SK-N-SH (cell line): ENCODE data around the gene TRMT44. TPM values are rescaled to one million over a fixed set of nuclear protein-coding genes. Genes with fewer than 3 reads are reported as not detected.

Source experiments
- CTCF ChIA-PET: fragments of 300-600, 350-600 bp; formaldehyde crosslinking; extraction: SDS; loops from one replicate; lab custom pipeline; 2021; lab: Yijun Ruan, JAX
- POLR2A ChIA-PET: fragments of 350-600 bp; sonication (Branson Sonifier 250); formaldehyde crosslinking; extraction: SDS; loops from one replicate; lab custom pipeline; 2020; ENCODE audit warnings: antibody characterized with exemption, inconsistent platforms; lab: Yijun Ruan, JAX
- DNase-seq: peaks from one replicate; pipeline ENCODE4 v3.0.0; 2012
- H2AFZ ChIP-seq: fragments of 200-600 bp; sonication (generic); 2 replicates; pipeline ENCODE4 v1.8.1; 2016; ENCODE audit warnings: antibody characterized with exemption, mild to moderate bottlenecking, low read depth
- H3F3A ChIP-seq: fragments of 200-600 bp; sonication (generic); replicated peaks from 2 replicates; pipeline ENCODE3; 2016; ENCODE audit warnings: antibody characterized with exemption, mild to moderate bottlenecking; ENCODE audit not compliant: insufficient read depth
- H3K27ac ChIP-seq, 2 experiments: fragments of 200-500 bp in 1 of 2; fragments of 200-600 bp in 1 of 2; sonication (Bioruptor generic) in 1 of 2; sonication (generic), shearing (Covaris generic) in 1 of 2; 2 replicates each; pipeline versions ENCODE4 v1.5.1 to v1.6.1; 2014 to 2016; ENCODE audit warnings: low read depth in 2 of 2, inconsistent platforms in 1 of 2, low read length in 1 of 2, mild to moderate bottlenecking in 1 of 2, mixed read lengths in 1 of 2
- H3K27me3 ChIP-seq: fragments of 200-600 bp; sonication (generic), shearing (Covaris generic); 2 replicates; pipeline ENCODE4 v1.6.1; 2016; ENCODE audit warnings: mixed run types; ENCODE audit not compliant: insufficient read depth
- H3K36me3 ChIP-seq, 2 experiments: fragments of 200-500 bp in 1 of 2; fragments of 200-600 bp in 1 of 2; sonication (Bioruptor generic) in 1 of 2; sonication (generic) in 1 of 2; replicated peaks in 1 of 2; 2 replicates each; pipeline versions ENCODE3 to v1.5.1; 2014 to 2016; ENCODE audit warnings: low read length in 1 of 2, mild to moderate bottlenecking in 1 of 2; ENCODE audit not compliant: insufficient read depth in 2 of 2, control insufficient read depth in 1 of 2
- H3K4me1 ChIP-seq, 2 experiments: fragments of 200-500 bp in 1 of 2; fragments of 200-600 bp in 1 of 2; sonication (Bioruptor generic) in 1 of 2; sonication (generic), shearing (Covaris generic) in 1 of 2; 2 replicates each; pipeline versions ENCODE4 v1.5.1 to v1.6.1; 2014 to 2016; ENCODE audit warnings: low read depth in 1 of 2, low read length in 1 of 2, mixed run types in 1 of 2; ENCODE audit not compliant: insufficient read depth in 2 of 2, control insufficient read depth in 1 of 2
- H3K4me2 ChIP-seq: fragments of 200-600 bp; sonication (generic), shearing (Covaris generic); 2 replicates; pipeline ENCODE4 v1.6.1; 2017; ENCODE audit warnings: mixed run types
- H3K4me3 ChIP-seq, 2 experiments: fragments of 200-500 bp in 1 of 2; fragments of 200-600 bp in 1 of 2; sonication (Bioruptor generic) in 1 of 2; sonication (generic), shearing (Covaris generic) in 1 of 2; 2 replicates each; pipeline versions ENCODE4 v1.5.1 to v1.8.1; 2014 to 2016; ENCODE audit warnings: low read depth in 2 of 2, inconsistent platforms in 1 of 2, low read length in 1 of 2, mild to moderate bottlenecking in 1 of 2, mixed read lengths in 1 of 2, moderate library complexity in 1 of 2
- H3K79me2 ChIP-seq: fragments of 200-600 bp; sonication (generic); 2 replicates; pipeline ENCODE4 v1.8.1; 2017; ENCODE audit warnings: mild to moderate bottlenecking; ENCODE audit not compliant: insufficient read depth
- H3K9ac ChIP-seq: fragments of 200-600 bp; sonication (generic); 2 replicates; pipeline ENCODE4 v1.6.1; 2017; ENCODE audit warnings: mixed run types
- H3K9me2 ChIP-seq: fragments of 200-600 bp; sonication (generic); 2 replicates; pipeline ENCODE4 v1.6.1; 2017; ENCODE audit warnings: mixed run types
- H3K9me3 ChIP-seq: fragments of 200-600 bp; sonication (generic); 2 replicates; pipeline ENCODE4 v1.6.1; 2017; ENCODE audit warnings: mixed run types, mild to moderate bottlenecking, moderate library complexity
- H4K20me1 ChIP-seq: fragments of 200-600 bp; sonication (generic); 2 replicates; pipeline ENCODE4 v1.6.1; 2017; ENCODE audit warnings: mild to moderate bottlenecking, mixed run types; ENCODE audit not compliant: insufficient read depth
- ELF1 ChIP-seq: IDR thresholded peaks from 2 replicates; pipeline ENCODE4 v1.4.0; 2012
- EP300 ChIP-seq, 2 experiments: IDR thresholded peaks; 2 replicates each; pipeline versions ENCODE4 v1.4.0 to v1.6.1; 2012; ENCODE audit warnings: borderline replicate concordance in 1 of 2, low read depth in 1 of 2, low read length in 1 of 2
- EZH2phosphoT487 ChIP-seq: fragments of 200-600 bp; sonication (generic); IDR thresholded peaks from 2 replicates; pipeline ENCODE4 v1.6.1; 2017; ENCODE audit warnings: low read depth, mixed run types, mild to moderate bottlenecking, antibody characterized with exemption, moderate library complexity, borderline replicate concordance
- FOSL2 ChIP-seq: IDR thresholded peaks from 2 replicates; pipeline ENCODE4 v1.4.0; 2012; ENCODE audit warnings: low read depth, mild to moderate bottlenecking, moderate library complexity, borderline replicate concordance
- FOXM1 ChIP-seq: IDR thresholded peaks from 2 replicates; pipeline ENCODE4 v1.4.0; 2012; ENCODE audit warnings: low read depth, mild to moderate bottlenecking
- GABPA ChIP-seq: IDR thresholded peaks from 2 replicates; pipeline ENCODE4 v1.4.0; 2012; ENCODE audit warnings: low read depth, mild to moderate bottlenecking
- JUND ChIP-seq: IDR thresholded peaks from 2 replicates; pipeline ENCODE4 v1.4.0; 2012
- MEF2A ChIP-seq: IDR thresholded peaks from 2 replicates; pipeline ENCODE4 v1.4.0; 2012; ENCODE audit warnings: low read depth, borderline replicate concordance
- MXI1 ChIP-seq: IDR thresholded peaks from 2 replicates; pipeline ENCODE4 v1.6.1; 2012; ENCODE audit warnings: mild to moderate bottlenecking, low read depth, low read length, improper control_type of control experiment
- NRF1 ChIP-seq: IDR thresholded peaks from 2 replicates; pipeline ENCODE4 v1.6.1; 2012; ENCODE audit warnings: low read depth, mild to moderate bottlenecking, low read length
- RAD21 ChIP-seq: IDR thresholded peaks from 2 replicates; pipeline ENCODE4 v1.6.1; 2012; ENCODE audit warnings: mild to moderate bottlenecking, low read length
- RCOR1 ChIP-seq: fragments of 150-350 bp; IDR thresholded peaks from 2 replicates; pipeline ENCODE4 v1.6.1; 2017; ENCODE audit warnings: antibody characterized with exemption, low read length
- RXRA ChIP-seq: IDR thresholded peaks from 2 replicates; pipeline ENCODE4 v1.4.0; 2012; ENCODE audit warnings: low read depth, mild to moderate bottlenecking, borderline replicate concordance
- SMC3 ChIP-seq: IDR thresholded peaks from 2 replicates; pipeline ENCODE4 v1.6.1; 2012; ENCODE audit warnings: low read depth, low read length, improper control_type of control experiment
- TAF1 ChIP-seq: IDR thresholded peaks from 2 replicates; pipeline ENCODE4 v1.6.1; 2012; ENCODE audit warnings: low read depth, mild to moderate bottlenecking, low read length, moderate library complexity, borderline replicate concordance
- TCF12 ChIP-seq: IDR thresholded peaks from 2 replicates; pipeline ENCODE4 v1.4.0; 2012
- WGBS: methylation state at CpG from one replicate; pipeline ENCODE4 v1.1.6; 2017; ENCODE audit warnings: low lambda C conversion rate; 5-methylcytosine and 5-hydroxymethylcytosine counted together
- polyA plus RNA-seq, 3 experiments: library from polyadenylated mRNA; depleted of rRNA; stranded (reverse); fragments of >200 nt; gene quantifications; 2 replicates each; pipeline ENCODE4 v1.2.3, GENCODE V29; 2012
- TF ChIP-seq, protein P1 (sequence below): IDR thresholded peaks from 2 replicates; pipeline ENCODE4 v1.6.1; 2012; ENCODE audit warnings: mild to moderate bottlenecking, low read depth, low read length, moderate library complexity
- TF ChIP-seq, protein P2 (sequence below): fragments of 150-350 bp; IDR thresholded peaks from 2 replicates; pipeline ENCODE4 v1.6.1; 2016; ENCODE audit warnings: mild to moderate bottlenecking, low read depth, low read length
- TF ChIP-seq, protein P3 (sequence below): fragments of 200-600 bp; sonication (generic); IDR thresholded peaks from 2 replicates; pipeline ENCODE4 v1.6.1; 2017; ENCODE audit warnings: antibody characterized with exemption, mild to moderate bottlenecking, moderate library complexity

The TRMT44 gene
- polyA plus RNA-seq, 1 of the 3 experiments (the other 2 are of a cell fraction): 6.0 TPM

DNA sequence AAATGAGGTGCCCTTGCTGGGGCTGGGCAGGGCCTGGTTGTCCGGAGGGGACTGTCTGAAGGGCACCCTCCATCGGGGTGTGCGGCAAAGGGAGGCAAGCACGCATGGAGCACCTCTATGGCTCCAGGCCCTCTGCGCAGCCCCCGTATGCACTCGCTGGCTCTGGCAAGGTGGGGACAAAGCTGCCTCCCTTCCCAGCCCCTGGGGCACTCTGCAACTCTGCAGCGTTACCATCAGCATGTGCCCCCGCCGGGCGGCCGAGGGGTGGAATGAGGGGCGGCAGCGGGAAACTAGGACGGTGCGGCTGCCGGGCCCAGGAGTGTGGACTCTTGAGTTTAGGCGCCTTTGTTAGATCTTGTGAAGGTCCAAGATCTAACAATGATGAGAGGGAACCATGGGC, 26.4 kb downstream of the TRMT44 start:
- TF ChIP-seq GABPA (no peak), ELF1 (no peak), EP300 (IDR thresholded peaks at IDR 0.05; ENCODE audit: borderline replicate concordance in 1 of 2, low read depth in 1 of 2, low read length in 1 of 2) (no peak), EZH2phosphoT487 (no peak), JUND (no peak), TCF12 (no peak), NRF1 (no peak), RXRA (no peak), FOXM1 (no peak), FOSL2 (no peak), MXI1 (no peak), TAF1 (no peak), MEF2A (no peak), RCOR1 (no peak)
- TF ChIP-seq, protein P1, sequence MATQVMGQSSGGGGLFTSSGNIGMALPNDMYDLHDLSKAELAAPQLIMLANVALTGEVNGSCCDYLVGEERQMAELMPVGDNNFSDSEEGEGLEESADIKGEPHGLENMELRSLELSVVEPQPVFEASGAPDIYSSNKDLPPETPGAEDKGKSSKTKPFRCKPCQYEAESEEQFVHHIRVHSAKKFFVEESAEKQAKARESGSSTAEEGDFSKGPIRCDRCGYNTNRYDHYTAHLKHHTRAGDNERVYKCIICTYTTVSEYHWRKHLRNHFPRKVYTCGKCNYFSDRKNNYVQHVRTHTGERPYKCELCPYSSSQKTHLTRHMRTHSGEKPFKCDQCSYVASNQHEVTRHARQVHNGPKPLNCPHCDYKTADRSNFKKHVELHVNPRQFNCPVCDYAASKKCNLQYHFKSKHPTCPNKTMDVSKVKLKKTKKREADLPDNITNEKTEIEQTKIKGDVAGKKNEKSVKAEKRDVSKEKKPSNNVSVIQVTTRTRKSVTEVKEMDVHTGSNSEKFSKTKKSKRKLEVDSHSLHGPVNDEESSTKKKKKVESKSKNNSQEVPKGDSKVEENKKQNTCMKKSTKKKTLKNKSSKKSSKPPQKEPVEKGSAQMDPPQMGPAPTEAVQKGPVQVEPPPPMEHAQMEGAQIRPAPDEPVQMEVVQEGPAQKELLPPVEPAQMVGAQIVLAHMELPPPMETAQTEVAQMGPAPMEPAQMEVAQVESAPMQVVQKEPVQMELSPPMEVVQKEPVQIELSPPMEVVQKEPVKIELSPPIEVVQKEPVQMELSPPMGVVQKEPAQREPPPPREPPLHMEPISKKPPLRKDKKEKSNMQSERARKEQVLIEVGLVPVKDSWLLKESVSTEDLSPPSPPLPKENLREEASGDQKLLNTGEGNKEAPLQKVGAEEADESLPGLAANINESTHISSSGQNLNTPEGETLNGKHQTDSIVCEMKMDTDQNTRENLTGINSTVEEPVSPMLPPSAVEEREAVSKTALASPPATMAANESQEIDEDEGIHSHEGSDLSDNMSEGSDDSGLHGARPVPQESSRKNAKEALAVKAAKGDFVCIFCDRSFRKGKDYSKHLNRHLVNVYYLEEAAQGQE: no peak
- H3K9me3 ChIP-seq: no peaks in the 10 kb centered on the region
- H2AFZ ChIP-seq: no peak overlapping the region
- no peak overlapping the region for H3K9ac ChIP-seq
- no peak overlapping the region for H3K4me3 ChIP-seq
- peaks cover 5% of the 10 kb centered on the region for H3F3A ChIP-seq
- H3K9me2 ChIP-seq: no peaks in the 10 kb centered on the region
- no peaks in the 10 kb centered on the region for H4K20me1 ChIP-seq
- peaks cover 3 to 65% of the 10 kb centered on the region in 2 experiments for H3K36me3 ChIP-seq
- POLR2A ChIA-PET: no interaction called here
- H3K79me2 ChIP-seq: no peaks in the 10 kb centered on the region
- WGBS: 97% methylated on average over 9 of the region's 18 CpGs
- no peaks in the 10 kb centered on the region for H3K27me3 ChIP-seq
- H3K27ac ChIP-seq: no peak overlapping the region
- no peak for DNase-seq
- CTCF ChIA-PET: interaction anchor here (1.7 to 3.3 kb wide), 6 partner anchors 13 to 451 kb away, joined by 4 to 27 read pairs (median 14); no protein-coding TSS in a partner anchor
- no peaks in the 10 kb centered on the region for H3K4me1 ChIP-seq
- no peak overlapping the region for H3K4me2 ChIP-seq

DNA sequence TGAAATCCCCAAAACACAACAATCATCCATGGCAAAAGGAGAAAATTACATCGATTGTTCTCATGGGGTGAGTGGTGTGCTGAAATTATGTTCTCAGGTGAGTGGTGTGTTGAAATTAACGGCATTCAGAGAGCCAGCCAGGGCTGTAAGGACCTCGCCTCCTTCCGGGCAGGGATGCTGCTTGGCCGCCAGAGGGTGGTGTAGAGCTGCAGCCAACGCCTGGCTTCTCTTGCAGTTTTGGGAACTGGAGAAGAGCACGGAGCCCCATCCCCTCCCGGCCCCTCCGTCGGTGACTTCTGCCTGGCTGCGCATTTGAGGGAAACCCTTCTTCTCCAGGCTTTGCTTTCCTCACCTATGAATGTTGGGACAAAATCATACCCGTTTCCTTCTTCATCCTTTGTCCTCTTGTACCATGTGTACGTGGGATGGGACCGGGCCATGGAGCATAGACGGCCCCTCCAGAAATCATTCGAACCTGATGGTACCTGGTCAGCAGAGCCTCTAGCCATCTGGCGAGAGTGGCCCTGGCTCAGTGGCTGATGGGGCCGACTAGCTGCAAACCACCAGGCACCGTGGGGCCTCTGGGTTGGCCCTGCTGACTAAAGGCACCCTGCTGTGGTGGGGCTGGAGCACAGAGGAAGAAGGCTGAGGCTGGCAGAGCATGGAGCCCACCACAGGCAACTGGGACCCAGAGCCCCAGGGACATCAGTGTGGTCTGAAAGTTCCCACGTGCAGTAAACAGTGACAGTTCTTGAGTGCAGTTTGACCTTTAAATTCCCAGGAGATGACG, 28.4 kb downstream of the TRMT44 start:
- H4K20me1 ChIP-seq: no peaks in the 10 kb centered on the region
- peak; percentile 89 for DNase-seq
- no peak overlapping the region for H3K4me2 ChIP-seq
- H3K27ac ChIP-seq: no peak overlapping the region
- ChIA-PET POLR2A (no interaction called here), CTCF (interaction anchor here (0.6 to 4.5 kb wide), 39 partner anchors 8 to 1398 kb away, joined by 3 to 54 read pairs (median 4); partner anchors contain the start of gene CPZ)
- no peaks in the 10 kb centered on the region for H3K9me2 ChIP-seq
- H3K9ac ChIP-seq: no peak overlapping the region
- no peaks in the 10 kb centered on the region for H3K4me1 ChIP-seq
- peaks cover 3 to 54% of the 10 kb centered on the region in 2 experiments for H3K36me3 ChIP-seq
- no peaks in the 10 kb centered on the region for H3K79me2 ChIP-seq
- H3K9me3 ChIP-seq: no peaks in the 10 kb centered on the region
- H2AFZ ChIP-seq: no peak overlapping the region; the same call in 1 of the 2 replicates
- TF ChIP-seq MXI1 (no peak), SMC3 (peak; percentile 89), RAD21 (peak; percentile 83), MEF2A (no peak), ELF1 (0 out of 2 replicates have a peak, but pooled peaks have one; percentile 15)
- TF ChIP-seq, protein P2, sequence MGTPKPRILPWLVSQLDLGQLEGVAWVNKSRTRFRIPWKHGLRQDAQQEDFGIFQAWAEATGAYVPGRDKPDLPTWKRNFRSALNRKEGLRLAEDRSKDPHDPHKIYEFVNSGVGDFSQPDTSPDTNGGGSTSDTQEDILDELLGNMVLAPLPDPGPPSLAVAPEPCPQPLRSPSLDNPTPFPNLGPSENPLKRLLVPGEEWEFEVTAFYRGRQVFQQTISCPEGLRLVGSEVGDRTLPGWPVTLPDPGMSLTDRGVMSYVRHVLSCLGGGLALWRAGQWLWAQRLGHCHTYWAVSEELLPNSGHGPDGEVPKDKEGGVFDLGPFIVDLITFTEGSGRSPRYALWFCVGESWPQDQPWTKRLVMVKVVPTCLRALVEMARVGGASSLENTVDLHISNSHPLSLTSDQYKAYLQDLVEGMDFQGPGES: no peak
- TF ChIP-seq, protein P3, sequence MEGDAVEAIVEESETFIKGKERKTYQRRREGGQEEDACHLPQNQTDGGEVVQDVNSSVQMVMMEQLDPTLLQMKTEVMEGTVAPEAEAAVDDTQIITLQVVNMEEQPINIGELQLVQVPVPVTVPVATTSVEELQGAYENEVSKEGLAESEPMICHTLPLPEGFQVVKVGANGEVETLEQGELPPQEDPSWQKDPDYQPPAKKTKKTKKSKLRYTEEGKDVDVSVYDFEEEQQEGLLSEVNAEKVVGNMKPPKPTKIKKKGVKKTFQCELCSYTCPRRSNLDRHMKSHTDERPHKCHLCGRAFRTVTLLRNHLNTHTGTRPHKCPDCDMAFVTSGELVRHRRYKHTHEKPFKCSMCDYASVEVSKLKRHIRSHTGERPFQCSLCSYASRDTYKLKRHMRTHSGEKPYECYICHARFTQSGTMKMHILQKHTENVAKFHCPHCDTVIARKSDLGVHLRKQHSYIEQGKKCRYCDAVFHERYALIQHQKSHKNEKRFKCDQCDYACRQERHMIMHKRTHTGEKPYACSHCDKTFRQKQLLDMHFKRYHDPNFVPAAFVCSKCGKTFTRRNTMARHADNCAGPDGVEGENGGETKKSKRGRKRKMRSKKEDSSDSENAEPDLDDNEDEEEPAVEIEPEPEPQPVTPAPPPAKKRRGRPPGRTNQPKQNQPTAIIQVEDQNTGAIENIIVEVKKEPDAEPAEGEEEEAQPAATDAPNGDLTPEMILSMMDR: peak; percentile 93
- WGBS: 58% methylated on average over 20 of the region's 21 CpGs
- peaks cover 5% of the 10 kb centered on the region for H3F3A ChIP-seq
- H3K27me3 ChIP-seq: no peaks in the 10 kb centered on the region
- H3K4me3 ChIP-seq: peak overlapping the region in 1 of 2 experiments; percentile 41; a peak in 1 of 4 replicates
